ENCODE data around the gene DNAJB8.

DNA sequence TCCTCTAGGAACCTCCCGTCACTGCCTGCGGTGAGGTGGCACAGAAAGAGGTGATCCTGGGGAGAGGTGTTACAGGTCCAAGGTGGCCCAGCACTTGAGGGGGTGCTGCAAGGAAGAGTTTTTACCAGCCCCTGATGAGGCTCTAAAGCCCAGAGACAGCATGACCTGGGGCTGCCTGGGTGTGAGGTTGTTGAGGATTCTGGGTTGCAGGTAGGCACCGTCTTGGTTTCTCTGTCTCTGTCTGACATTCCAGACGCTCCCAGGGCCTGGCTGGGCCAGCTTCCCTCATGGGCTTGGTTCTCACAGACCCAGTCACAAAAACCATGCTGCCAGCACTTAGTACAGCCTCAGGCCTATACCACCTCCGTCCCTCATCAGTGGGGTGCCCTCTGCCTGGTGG lies 31.1 kb downstream of the DNAJB8 start:
- TF ChIP-seq POLR2AphosphoS5 (IDR thresholded peaks at IDR 0.05) (no peak), POLR2A (IDR thresholded peaks at IDR 0.05) (no peak), EP300 (IDR thresholded peaks at IDR 0.05) (no peak)
- TF ChIP-seq, protein P1, sequence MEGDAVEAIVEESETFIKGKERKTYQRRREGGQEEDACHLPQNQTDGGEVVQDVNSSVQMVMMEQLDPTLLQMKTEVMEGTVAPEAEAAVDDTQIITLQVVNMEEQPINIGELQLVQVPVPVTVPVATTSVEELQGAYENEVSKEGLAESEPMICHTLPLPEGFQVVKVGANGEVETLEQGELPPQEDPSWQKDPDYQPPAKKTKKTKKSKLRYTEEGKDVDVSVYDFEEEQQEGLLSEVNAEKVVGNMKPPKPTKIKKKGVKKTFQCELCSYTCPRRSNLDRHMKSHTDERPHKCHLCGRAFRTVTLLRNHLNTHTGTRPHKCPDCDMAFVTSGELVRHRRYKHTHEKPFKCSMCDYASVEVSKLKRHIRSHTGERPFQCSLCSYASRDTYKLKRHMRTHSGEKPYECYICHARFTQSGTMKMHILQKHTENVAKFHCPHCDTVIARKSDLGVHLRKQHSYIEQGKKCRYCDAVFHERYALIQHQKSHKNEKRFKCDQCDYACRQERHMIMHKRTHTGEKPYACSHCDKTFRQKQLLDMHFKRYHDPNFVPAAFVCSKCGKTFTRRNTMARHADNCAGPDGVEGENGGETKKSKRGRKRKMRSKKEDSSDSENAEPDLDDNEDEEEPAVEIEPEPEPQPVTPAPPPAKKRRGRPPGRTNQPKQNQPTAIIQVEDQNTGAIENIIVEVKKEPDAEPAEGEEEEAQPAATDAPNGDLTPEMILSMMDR (IDR thresholded peaks at IDR 0.05), result no peak
